Activated naive CD4-positive, alpha-beta T cell treated with anti-CD3 and anti-CD28 coated beads, Interleukin-2, amount 50 U/mL, for 72 hours (primary cell): ENCODE results near the gene PKNOX1. TPM values are rescaled to one million over a fixed set of nuclear protein-coding genes. Genes with fewer than 3 reads are reported as not detected.
"Not testable (repeated sequence)": the region's sequence is repeated elsewhere in the genome, so short reads cannot be mapped to it uniquely, and the experiment has no call there.

Experiments
- ATAC-seq, 2 donors: fragments of 150-1000 bp; cut with Tn5 transposase; 2 replicates each; pipeline ENCODE4 v1.10.0; 2021; ENCODE audit warnings: mild to moderate bottlenecking in 2 of 2, moderate library complexity in 2 of 2
- DNase-seq, 2 donors: peaks; one replicate each; pipeline ENCODE4 v3.0.0; 2021 to 2022; ENCODE audit warnings: low spot score in 2 of 2
- H3K27ac Mint-ChIP-seq, 2 donors: one replicate each; pipeline ENCODE4 v1.8.0; 2022; ENCODE audit warnings: mild to moderate bottlenecking in 2 of 2, mixed read lengths in 2 of 2
- H3K36me3 Mint-ChIP-seq, 2 donors: one replicate each; pipeline ENCODE4 v1.8.0; 2022; ENCODE audit warnings: mixed read lengths in 2 of 2
- H3K9me3 Mint-ChIP-seq, 2 donors: one replicate each; pipeline ENCODE4 v1.8.0; 2022; ENCODE audit warnings: mixed read lengths in 2 of 2
- total RNA-seq, 2 donors: library from RNA; stranded (reverse); gene quantifications; one replicate each; pipeline ENCODE4 v1.2.3, GENCODE V29; 2022

PKNOX1 gene
- total RNA-seq, 2 donors from 2014 or later: 16.0 to 20.2 TPM

- not testable (repeated sequence) for H3K27ac Mint-ChIP-seq, DNase-seq, H3K36me3 Mint-ChIP-seq, H3K9me3 Mint-ChIP-seq, ATAC-seq
These were observed 108.4 kb downstream of the PKNOX1 start for GRCh38 chr21:43082587-43083300.

Other genes with a start within 250 kb of the PKNOX1 start
- 10 to 100 TPM; 25.6 to 38.7 TPM for gene WDR4, start 95.0 kb upstream of the PKNOX1 start, total RNA-seq
- gene NDUFV3, start 81.3 kb upstream of the PKNOX1 start, total RNA-seq: 10 to 100 TPM; 25.3 to 25.7 TPM
- 1 to 10 TPM in 1 of 2 donors, under 1 TPM in 1; 0.18 to 2.7 TPM for gene ERVH48-1, start 48.9 kb upstream of the PKNOX1 start, total RNA-seq
- 10 to 100 TPM; 13.9 to 72.8 TPM for gene CBS, start 101.3 kb downstream of the PKNOX1 start, total RNA-seq
- 10 to 100 TPM; 27.5 to 33.7 TPM for gene U2AF1, start 133.0 kb downstream of the PKNOX1 start, total RNA-seq
- gene CRYAA, start 194.4 kb downstream of the PKNOX1 start, total RNA-seq: not detected